Astrocyte (in vitro differentiated cells and primary cell): ENCODE data around the gene HAVCR2. TPM values are rescaled to one million over a fixed set of nuclear protein-coding genes. Genes with fewer than 3 reads are reported as not detected.
A peak's percentile ranks its signal among the peaks of the same experiment; 100 is the strongest.

Experiments used
- DNase-seq: peaks from one replicate; pipeline ENCODE4 v3.0.0-alpha.2; 2010; ENCODE audit warnings: low read depth
- FAIRE-seq: peaks from 2 replicates; lab custom pipeline; 2011; peaks lifted over from hg19 to GRCh38; lab: Jason Lieb, UNC
- H2AFZ ChIP-seq: 2 replicates; pipeline ENCODE4 v1.6.0; 2012; ENCODE audit warnings: low read depth, low read length, inconsistent platforms
- H3K27ac ChIP-seq: 2 replicates; pipeline ENCODE4 v1.5.1; 2011; ENCODE audit warnings: low read depth, low read length, inconsistent platforms
- H3K27me3 ChIP-seq: 2 replicates; pipeline ENCODE4 v1.6.0; 2011; ENCODE audit warnings: low read length, inconsistent platforms; ENCODE audit not compliant: insufficient read depth
- H3K36me3 ChIP-seq: 2 replicates; pipeline ENCODE4 v1.5.1; 2011; ENCODE audit warnings: low read length, inconsistent platforms; ENCODE audit not compliant: insufficient read depth
- H3K4me1 ChIP-seq: 2 replicates; pipeline ENCODE4 v1.5.1; 2011; ENCODE audit warnings: low read length, inconsistent platforms; ENCODE audit not compliant: insufficient read depth
- H3K4me2 ChIP-seq: 2 replicates; pipeline ENCODE4 v1.6.0; 2012; ENCODE audit warnings: low read length, inconsistent platforms
- H3K4me3 ChIP-seq: 2 replicates; pipeline ENCODE4 v1.5.1; 2011; ENCODE audit warnings: low read depth, mild to moderate bottlenecking, low read length, inconsistent platforms; ENCODE audit not compliant: insufficient read depth
- H3K79me2 ChIP-seq: 2 replicates; pipeline ENCODE4 v1.6.0; 2012; ENCODE audit warnings: mild to moderate bottlenecking, low read length, inconsistent platforms; ENCODE audit not compliant: insufficient read depth
- H3K9ac ChIP-seq: 2 replicates; pipeline ENCODE4 v1.6.0; 2012; ENCODE audit warnings: mild to moderate bottlenecking, low read length, inconsistent platforms
- H3K9me3 ChIP-seq: 2 replicates; pipeline ENCODE4 v1.5.1; 2012; ENCODE audit warnings: low read depth, mild to moderate bottlenecking, low read length, inconsistent platforms; ENCODE audit not compliant: insufficient read depth
- H4K20me1 ChIP-seq: 2 replicates; pipeline ENCODE4 v1.6.0; 2012; ENCODE audit warnings: low read length, inconsistent platforms; ENCODE audit not compliant: insufficient read depth
- H3K27ac Mint-ChIP-seq: one replicate; pipeline ENCODE4 v1.8.0; 2021; ENCODE audit warnings: mild to moderate bottlenecking, mixed read lengths; ENCODE audit not compliant: unreplicated experiment
- H3K27me3 Mint-ChIP-seq: one replicate; pipeline ENCODE4 v1.8.0; 2021; ENCODE audit warnings: low read depth, mixed read lengths; ENCODE audit not compliant: unreplicated experiment
- H3K36me3 Mint-ChIP-seq: one replicate; pipeline ENCODE4 v1.8.0; 2021; ENCODE audit warnings: low read depth, mixed read lengths; ENCODE audit not compliant: unreplicated experiment
- H3K4me1 Mint-ChIP-seq: one replicate; pipeline ENCODE4 v1.8.0; 2021; ENCODE audit warnings: low read depth, mixed read lengths; ENCODE audit not compliant: unreplicated experiment
- H3K4me3 Mint-ChIP-seq: one replicate; pipeline ENCODE4 v1.8.0; 2021; ENCODE audit warnings: mild to moderate bottlenecking, moderate library complexity, mixed read lengths; ENCODE audit not compliant: unreplicated experiment
- H3K9me3 Mint-ChIP-seq: one replicate; pipeline ENCODE4 v1.8.0; 2021; ENCODE audit warnings: mild to moderate bottlenecking, mixed read lengths; ENCODE audit not compliant: unreplicated experiment
- EZH2 ChIP-seq: IDR thresholded peaks from 2 replicates; pipeline ENCODE4 v1.6.1; 2012; ENCODE audit warnings: mild to moderate bottlenecking, low read length, inconsistent platforms; ENCODE audit not compliant: insufficient read depth
- total RNA-seq: library from RNA; stranded (reverse); gene quantifications from 2 replicates; pipeline ENCODE4 v1.2.1, GENCODE V29; 2021
- TF ChIP-seq, protein P1 (sequence below): IDR thresholded peaks from 2 replicates; pipeline ENCODE4 v1.5.1; 2011; ENCODE audit warnings: low read depth, mild to moderate bottlenecking, inconsistent platforms, low read length, moderate library complexity; ENCODE audit not compliant: insufficient read depth

HAVCR2 gene
- total RNA-seq, 1 donor from 2014 or later = 7.4 TPM

DNA sequence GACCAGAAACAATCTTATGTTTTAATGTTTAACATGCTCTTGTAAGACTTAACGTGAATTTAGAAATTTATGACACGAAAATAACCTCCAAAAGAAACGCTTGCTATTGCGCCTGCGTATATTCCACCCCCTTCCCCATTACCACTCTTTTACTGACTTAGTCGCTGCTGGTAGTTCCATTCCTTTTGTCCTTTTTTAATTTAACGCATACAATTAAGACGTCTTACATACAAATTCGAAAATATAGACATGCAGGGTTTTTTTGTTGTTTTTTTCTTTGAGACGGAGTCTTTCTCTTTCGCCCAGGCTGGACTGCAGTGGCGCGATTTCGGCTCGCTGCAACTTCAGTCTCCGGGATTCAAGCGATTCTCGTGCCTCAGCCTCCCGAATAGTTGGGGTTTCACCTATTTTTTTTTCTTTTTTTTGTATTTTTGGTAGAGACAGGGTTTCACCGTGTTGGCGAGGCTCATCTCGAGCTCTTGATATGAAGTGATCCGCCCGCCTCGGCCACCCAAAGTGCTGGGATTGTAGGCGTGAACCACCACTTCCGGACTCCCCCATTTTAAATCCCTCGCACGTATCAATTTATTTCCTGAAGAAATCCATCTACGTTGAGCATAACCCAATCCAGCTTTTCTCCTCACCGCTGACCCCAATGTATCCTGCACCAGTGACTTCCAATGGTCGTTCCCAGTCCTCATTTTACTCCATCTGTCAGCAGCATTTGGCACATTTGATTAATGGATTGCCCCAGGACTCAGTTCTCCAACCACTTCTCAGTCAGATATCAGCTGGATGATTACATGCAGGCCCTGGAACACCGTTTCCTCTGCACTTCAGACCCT, 34.5 kb upstream of the HAVCR2 start:
- TF ChIP-seq EZH2 = no peak
- TF ChIP-seq, protein P1, sequence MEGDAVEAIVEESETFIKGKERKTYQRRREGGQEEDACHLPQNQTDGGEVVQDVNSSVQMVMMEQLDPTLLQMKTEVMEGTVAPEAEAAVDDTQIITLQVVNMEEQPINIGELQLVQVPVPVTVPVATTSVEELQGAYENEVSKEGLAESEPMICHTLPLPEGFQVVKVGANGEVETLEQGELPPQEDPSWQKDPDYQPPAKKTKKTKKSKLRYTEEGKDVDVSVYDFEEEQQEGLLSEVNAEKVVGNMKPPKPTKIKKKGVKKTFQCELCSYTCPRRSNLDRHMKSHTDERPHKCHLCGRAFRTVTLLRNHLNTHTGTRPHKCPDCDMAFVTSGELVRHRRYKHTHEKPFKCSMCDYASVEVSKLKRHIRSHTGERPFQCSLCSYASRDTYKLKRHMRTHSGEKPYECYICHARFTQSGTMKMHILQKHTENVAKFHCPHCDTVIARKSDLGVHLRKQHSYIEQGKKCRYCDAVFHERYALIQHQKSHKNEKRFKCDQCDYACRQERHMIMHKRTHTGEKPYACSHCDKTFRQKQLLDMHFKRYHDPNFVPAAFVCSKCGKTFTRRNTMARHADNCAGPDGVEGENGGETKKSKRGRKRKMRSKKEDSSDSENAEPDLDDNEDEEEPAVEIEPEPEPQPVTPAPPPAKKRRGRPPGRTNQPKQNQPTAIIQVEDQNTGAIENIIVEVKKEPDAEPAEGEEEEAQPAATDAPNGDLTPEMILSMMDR = no peak
- Mint-ChIP-seq H3K4me3 (peak overlapping the region; percentile 87), H3K4me1 (no peaks in the 10 kb centered on the region), H3K27me3 (no peaks in the 10 kb centered on the region), H3K9me3 (no peaks in the 10 kb centered on the region), H3K36me3 (no peaks in the 10 kb centered on the region), H3K27ac (peak overlapping the region; percentile 80)
- Histone ChIP-seq H3K4me3 (peak overlapping the region; percentile 94), H3K9me3 (no peaks in the 10 kb centered on the region), H3K36me3 (peaks cover 5% of the 10 kb centered on the region), H3K79me2 (peaks cover 41% of the 10 kb centered on the region), H3K27me3 (no peaks in the 10 kb centered on the region), H4K20me1 (no peaks in the 10 kb centered on the region), H3K9ac (peak overlapping the region; percentile 95), H2AFZ (peak overlapping the region; percentile 90), H3K4me2 (peak overlapping the region; percentile 90), H3K27ac (peak overlapping the region; percentile 91), H3K4me1 (peaks cover 10% of the 10 kb centered on the region)
- FAIRE-seq (no peak), DNase-seq (no peak)

DNA sequence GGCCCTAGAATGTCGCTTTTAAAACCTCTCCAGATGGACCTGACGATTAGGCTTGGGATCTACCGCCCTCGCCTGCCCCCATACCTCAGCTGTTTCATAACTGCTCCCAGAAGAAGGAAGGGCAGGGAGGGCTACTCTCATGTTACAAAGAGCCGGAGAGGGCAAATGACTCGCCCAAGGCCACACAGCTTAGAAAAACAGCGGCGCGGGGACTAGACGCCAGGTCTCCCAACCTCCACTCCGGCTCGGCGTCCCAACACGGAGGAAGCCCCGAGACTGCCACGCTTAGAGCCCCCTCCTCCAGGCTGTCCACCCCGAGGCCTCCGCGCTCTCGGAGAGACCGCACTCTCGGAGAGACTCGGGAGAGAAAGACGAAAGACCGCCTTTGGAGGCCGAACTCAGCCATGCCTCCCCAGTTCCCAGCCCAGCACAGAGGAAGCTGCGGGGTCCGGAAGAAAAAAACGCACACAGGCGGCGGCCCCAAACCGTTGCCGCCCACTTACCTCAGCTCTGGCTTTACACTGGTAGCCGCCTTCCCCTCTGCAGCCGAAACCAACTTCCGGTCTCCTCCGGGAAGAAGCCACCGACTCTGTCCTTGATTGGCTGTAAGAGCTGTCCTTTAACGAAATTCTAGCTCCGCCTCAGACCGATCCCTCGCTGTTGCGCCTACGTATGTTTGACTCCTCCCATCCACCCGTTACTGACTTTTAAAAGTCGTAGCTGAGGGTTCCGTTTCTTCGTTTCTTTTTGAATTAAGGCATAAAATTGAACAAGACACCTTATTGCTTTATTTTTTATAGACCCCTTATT, 33.7 kb upstream of the HAVCR2 start, which contains the start of gene MED7:
MED7 (minus strand) TSS at position 549 of the 810 bp plus-strand sequence. CDS start 3,434 bp downstream, outside the sequence.
- H3K27me3 ChIP-seq = no peaks in the 10 kb centered on the region
- H3K79me2 ChIP-seq = peaks cover 41% of the 10 kb centered on the region
- peaks cover 10% of the 10 kb centered on the region for H3K4me1 ChIP-seq
- H3K27ac ChIP-seq = peak within 1 kb of the TSS; percentile 91
- Mint-ChIP-seq H3K36me3 (peaks cover 2% of the 10 kb centered on the region), H3K27me3 (no peaks in the 10 kb centered on the region), H3K4me1 (peaks cover 4% of the 10 kb centered on the region), H3K27ac (peak within 1 kb of the TSS; percentile 80), H3K9me3 (no peaks in the 10 kb centered on the region), H3K4me3 (peak within 1 kb of the TSS; percentile 87)
- H3K9me3 ChIP-seq = no peaks in the 10 kb centered on the region
- H4K20me1 ChIP-seq = peaks cover 6% of the 10 kb centered on the region
- TF ChIP-seq, protein P1 = no peak
- no peak for TF ChIP-seq EZH2
- FAIRE-seq (peak; percentile 50), DNase-seq (peak; percentile 100)
- H3K36me3 ChIP-seq = peaks cover 10% of the 10 kb centered on the region
- peak within 1 kb of the TSS; percentile 94 for H3K4me3 ChIP-seq
- H2AFZ ChIP-seq = peak within 1 kb of the TSS; percentile 90
- H3K4me2 ChIP-seq = peak within 1 kb of the TSS; percentile 90
- H3K9ac ChIP-seq = peak within 1 kb of the TSS; percentile 95
